ENCODE data around the gene EML4.

GRCh38 chr2:42314892-42315468 is 145.8 kb downstream of the EML4 start:
- TF ChIP-seq CTCF (IDR thresholded peaks at IDR 0.05) = no peak
- TF ChIP-seq REST (IDR thresholded peaks at IDR 0.05; ENCODE audit: insufficient read depth in 1 of 2, low read depth in 2 of 2, low read length in 1 of 2) = no peak
- no peak for TF ChIP-seq POLR2AphosphoS5 (IDR thresholded peaks at IDR 0.05; ENCODE audit: low read depth, low read length)
- TF ChIP-seq SIN3A (IDR thresholded peaks at IDR 0.05; ENCODE audit: borderline replicate concordance, insufficient read depth, low read depth, low read length) = no peak

Measured in Panc1 (cell line).